Ovary (tissue), 3 donors: Measurements from ENCODE around the gene PALB2.

ENCODE experiments used
- EP300 ChIP-seq: sonication (generic); formaldehyde crosslinking; IDR thresholded peaks from one replicate; pipeline ENCODE4 v1.6.1; 2017; ENCODE audit warnings: antibody characterized with exemption
- POLR2A ChIP-seq: fragments of 450-650 bp; IDR thresholded peaks from one replicate; pipeline ENCODE4 v1.6.1; 2017; ENCODE audit warnings: antibody characterized with exemption, mild to moderate bottlenecking, moderate library complexity
- TF ChIP-seq, protein P1 (sequence below), 3 donors: fragments of 450-650 bp in 2 of 3; fragments of 200-600 bp in 1 of 3; IDR thresholded peaks; one replicate each; pipeline versions ENCODE4 v1.5.1 to v1.8.0; 2016 to 2022; ENCODE audit warnings: antibody characterized with exemption in 3 of 3, mild to moderate bottlenecking in 1 of 3
- donor health status: DM: no; HTN: no; CAD: no.

GRCh38 chr16:23679274-23679985 is 38.3 kb upstream of the PALB2 start:
- TF ChIP-seq POLR2A (no peak), EP300 (no peak)
- TF ChIP-seq, protein P1, sequence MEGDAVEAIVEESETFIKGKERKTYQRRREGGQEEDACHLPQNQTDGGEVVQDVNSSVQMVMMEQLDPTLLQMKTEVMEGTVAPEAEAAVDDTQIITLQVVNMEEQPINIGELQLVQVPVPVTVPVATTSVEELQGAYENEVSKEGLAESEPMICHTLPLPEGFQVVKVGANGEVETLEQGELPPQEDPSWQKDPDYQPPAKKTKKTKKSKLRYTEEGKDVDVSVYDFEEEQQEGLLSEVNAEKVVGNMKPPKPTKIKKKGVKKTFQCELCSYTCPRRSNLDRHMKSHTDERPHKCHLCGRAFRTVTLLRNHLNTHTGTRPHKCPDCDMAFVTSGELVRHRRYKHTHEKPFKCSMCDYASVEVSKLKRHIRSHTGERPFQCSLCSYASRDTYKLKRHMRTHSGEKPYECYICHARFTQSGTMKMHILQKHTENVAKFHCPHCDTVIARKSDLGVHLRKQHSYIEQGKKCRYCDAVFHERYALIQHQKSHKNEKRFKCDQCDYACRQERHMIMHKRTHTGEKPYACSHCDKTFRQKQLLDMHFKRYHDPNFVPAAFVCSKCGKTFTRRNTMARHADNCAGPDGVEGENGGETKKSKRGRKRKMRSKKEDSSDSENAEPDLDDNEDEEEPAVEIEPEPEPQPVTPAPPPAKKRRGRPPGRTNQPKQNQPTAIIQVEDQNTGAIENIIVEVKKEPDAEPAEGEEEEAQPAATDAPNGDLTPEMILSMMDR (IDR thresholded peaks at IDR 0.05): no peak
